Fibroblast of the aortic adventitia (primary cell): ENCODE results near the gene KPNA2. TPM values are rescaled to one million over a fixed set of nuclear protein-coding genes. Genes with fewer than 3 reads are reported as not detected.
"Not testable (repeated sequence)": the region's sequence is repeated elsewhere in the genome, so short reads cannot be mapped to it uniquely, and the experiment has no call there.

ENCODE experiments used
- DNase-seq: peaks from one replicate; pipeline ENCODE4 v3.0.0-alpha.2; 2010; ENCODE audit warnings: low read depth
- H3K4me3 ChIP-seq: 2 replicates; pipeline ENCODE4 v1.5.1; 2011; ENCODE audit warnings: low read depth, mild to moderate bottlenecking, control low read depth, low read length, moderate library complexity
- total RNA-seq: library from RNA; depleted of rRNA; stranded (reverse); fragments of >200 nt; gene quantifications from 2 replicates; pipeline ENCODE4 v1.2.3, GENCODE V29; 2012; ENCODE audit warnings: low replicate concordance
- TF ChIP-seq, protein P1 (sequence below): IDR thresholded peaks from 2 replicates; pipeline ENCODE4 v1.5.1; 2011; ENCODE audit warnings: mild to moderate bottlenecking, low read length, control low read depth, inconsistent platforms; ENCODE audit not compliant: insufficient read depth

The KPNA2 gene
- total RNA-seq, 1 donor = 134 TPM

- no peak for DNase-seq
- TF ChIP-seq, protein P1, sequence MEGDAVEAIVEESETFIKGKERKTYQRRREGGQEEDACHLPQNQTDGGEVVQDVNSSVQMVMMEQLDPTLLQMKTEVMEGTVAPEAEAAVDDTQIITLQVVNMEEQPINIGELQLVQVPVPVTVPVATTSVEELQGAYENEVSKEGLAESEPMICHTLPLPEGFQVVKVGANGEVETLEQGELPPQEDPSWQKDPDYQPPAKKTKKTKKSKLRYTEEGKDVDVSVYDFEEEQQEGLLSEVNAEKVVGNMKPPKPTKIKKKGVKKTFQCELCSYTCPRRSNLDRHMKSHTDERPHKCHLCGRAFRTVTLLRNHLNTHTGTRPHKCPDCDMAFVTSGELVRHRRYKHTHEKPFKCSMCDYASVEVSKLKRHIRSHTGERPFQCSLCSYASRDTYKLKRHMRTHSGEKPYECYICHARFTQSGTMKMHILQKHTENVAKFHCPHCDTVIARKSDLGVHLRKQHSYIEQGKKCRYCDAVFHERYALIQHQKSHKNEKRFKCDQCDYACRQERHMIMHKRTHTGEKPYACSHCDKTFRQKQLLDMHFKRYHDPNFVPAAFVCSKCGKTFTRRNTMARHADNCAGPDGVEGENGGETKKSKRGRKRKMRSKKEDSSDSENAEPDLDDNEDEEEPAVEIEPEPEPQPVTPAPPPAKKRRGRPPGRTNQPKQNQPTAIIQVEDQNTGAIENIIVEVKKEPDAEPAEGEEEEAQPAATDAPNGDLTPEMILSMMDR = no peak
- H3K4me3 ChIP-seq = no peak overlapping the region
These were observed 11.8 kb downstream of the KPNA2 start for GRCh38 chr17:68047153-68047846.

DNA sequence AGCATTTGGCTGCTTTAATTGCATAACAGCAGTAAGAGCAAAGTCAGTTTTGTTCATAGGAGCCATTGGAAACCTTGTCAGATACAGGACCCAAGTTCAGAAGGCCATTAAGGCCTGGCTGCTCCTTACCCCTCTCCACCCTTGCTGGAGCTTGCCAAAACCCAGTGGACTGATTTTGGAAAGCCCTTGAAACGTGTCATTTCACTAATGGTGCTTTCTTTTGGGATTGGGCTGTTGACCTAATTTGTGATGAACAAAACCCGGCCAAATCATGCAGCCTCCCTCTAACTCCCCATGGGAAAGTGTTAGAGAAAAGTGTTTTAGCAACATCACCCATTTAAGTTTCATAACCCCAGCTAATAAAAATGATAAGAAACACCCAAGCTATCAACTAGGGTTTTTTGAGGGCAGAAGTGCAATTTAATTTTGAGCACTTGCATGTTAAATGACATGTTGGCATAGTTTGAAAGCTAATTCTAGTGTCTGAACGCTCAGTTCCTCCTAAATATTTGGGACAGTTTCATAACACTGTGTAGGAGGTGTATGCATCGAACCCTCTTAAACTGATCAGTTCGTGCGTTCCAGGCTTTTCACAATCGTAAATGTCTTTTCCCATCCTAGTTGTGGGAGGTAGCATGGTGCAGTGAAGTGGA is 12.5 kb downstream of the KPNA2 start:
- H3K4me3 ChIP-seq = not testable (repeated sequence)
- DNase-seq = peak; percentile 47

DNA sequence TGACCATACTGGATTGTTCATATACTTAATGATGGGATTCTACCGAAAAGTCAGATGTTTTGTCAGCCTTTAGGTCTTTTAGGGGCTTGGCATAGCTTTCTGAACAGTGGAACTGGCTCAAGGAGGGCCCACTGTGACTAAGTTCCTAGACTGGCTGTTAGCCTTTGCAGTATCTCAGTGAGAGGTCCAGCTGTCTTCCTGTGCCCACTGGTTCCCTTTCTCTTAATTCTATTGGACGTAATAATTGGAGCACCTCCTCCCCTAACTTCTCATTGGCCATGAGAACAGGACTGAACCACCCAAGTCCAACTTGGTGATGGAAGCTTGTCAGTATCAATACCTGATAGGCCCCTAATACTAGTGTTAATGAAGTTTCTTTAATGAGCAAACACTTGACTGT is 13.5 kb downstream of the KPNA2 start:
- TF ChIP-seq, protein P1 = no peak
- H3K4me3 ChIP-seq = no peak overlapping the region
- DNase-seq = no peak

- not testable (repeated sequence) for H3K4me3 ChIP-seq, DNase-seq
These were observed 14.4 kb downstream of the KPNA2 start for GRCh38 chr17:68049812-68050437.

DNA sequence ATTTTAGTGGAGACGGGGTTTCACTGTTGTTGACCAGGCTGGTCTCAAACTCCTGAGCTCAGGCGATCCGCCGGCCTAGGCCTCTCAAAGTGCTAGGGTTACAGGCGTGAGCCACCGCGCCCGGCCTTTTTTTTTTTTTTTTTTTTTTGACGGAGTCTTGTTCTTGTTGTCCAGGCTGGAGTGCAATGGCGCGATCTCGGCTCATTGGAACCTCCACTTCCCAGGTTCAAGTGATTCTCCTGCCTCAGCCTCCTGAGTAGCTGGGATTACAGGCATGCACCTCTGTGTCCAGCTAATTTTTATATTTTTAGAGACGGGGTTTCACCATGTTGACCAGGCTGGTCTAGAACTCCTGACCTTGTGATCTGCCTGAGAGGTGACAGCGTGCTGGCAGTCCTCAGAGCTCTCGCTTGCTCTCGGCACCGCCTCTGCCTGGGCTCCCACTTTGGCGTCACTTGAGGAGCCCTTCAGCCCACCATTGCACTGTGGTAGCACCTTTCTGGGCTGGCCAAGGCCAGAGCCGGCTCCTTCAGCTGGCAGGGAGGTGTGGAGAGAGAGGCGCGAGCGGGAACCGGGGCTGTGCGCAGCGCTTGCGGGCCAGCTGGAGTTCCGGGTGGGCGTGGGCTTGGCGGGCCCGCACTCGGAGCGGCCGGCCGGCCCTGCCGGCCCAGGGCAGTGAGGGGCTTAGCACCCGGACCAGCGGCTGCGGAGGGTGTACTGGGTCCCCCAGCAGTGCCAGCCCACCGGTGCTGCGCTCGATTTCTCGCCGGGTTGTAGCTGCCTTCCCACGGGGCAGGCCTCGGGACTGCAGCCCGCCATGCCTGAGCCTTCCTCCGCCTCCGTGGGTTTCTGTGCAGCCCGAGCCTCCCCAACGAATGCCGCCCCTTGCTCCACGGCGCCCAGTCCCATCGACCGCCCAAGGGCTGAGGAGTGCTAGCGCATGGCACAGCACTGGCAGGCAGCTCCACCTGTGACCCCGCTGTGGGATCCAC is 16.1 kb downstream of the KPNA2 start:
- not testable (repeated sequence) for H3K4me3 ChIP-seq

GRCh38 chr17:68052810-68053209 is 17.3 kb downstream of the KPNA2 start:
- no peak for DNase-seq
- H3K4me3 ChIP-seq = no peak overlapping the region
- TF ChIP-seq, protein P1 = no peak

More for the DNA sequence above, 16.1 kb downstream of the KPNA2 start:
- DNase-seq = not testable (repeated sequence)

DNA sequence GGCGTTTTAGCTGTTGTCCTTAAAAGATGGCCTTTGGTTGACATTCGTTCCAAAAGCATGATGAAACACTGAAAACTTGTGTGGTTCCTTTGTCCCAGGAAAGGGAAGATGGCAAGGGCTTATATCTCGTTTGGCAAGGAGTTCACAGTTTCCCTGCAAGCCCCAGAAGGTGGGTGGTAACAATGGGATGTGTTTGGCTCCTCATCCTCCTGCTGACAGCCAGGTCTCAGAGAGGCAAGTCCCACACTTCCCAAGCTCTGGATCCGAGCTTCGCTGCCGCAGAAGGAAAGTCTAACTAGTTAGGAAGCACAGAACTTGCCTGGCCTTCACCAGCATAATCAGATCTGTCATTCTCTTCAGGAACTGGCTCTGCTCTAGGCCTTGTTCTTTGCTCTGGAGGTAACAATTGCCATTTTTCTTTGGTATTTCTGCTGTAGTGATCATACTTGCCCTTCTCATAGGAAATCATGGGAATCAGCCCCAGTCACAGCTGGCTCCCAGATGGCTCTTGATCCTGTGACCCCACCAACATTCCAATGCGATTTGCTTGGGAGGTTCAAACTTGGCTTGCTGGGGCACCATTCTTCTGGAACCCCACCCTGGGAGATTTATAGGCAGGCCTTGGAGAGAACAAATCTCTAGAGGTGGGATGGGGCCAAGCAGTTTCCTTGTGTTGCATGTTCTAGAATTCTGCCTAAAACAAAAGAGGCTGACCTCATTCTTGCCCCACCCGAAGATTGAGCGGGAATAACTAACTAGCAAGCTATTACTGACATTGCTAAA is 17.9 kb downstream of the KPNA2 start:
- no peak overlapping the region for H3K4me3 ChIP-seq
- TF ChIP-seq, protein P1 = no peak
- peak; percentile 99 for DNase-seq
